ENCODE results near the gene BCOR. TPM values are rescaled to one million over a fixed set of nuclear protein-coding genes. Genes with fewer than 3 reads are reported as not detected.

BCOR gene
- total RNA-seq, 2 donors from 2014 or later, result 19.0 to 24.4 TPM

DNA sequence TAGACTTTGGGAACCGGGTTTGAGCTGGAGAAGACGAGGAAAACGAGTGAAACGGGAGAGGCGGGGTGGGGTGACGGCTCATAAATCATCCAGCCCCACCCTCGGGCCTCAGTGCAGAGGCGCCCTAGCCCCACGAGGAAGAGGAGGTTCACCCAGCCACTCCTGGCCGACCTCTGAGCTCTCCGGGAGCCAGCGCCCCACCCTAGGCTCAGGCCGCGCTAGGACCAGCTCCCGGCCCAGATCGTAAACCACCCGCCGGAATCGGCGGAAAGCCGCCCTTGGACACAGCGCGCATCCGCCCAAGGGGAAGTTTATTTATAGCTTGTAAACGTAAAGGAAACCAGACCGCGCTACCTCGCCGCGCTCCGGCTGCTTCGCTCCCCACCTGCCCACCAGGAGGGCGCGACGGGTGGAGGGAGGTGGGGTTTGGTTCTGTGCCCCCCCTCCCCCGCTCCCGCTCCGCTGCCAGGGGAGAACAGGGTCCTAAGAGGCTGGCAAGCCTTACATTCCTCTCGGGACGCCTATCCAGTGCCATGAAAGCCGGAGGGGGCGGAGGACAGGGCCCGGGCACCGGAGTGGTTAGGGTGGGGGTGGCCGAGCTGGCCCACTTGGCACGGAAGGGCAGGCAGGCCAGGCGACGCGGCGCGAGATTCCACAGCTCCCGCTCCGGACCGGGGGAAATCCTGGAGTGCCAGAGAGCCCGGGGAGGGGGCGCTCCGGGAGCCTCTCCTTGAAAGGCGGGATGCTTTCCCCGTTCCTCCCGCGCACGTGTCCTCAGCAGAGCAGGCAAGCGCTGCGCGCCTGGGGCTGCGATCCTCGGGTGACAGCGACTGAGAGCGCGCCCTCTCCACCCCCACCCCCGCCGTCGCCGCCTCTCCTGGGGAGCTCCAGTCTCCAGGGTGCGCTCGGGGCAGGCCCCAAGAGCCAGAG lies 84.2 kb downstream of the BCOR start:
- ATAC-seq (peak; percentile 81), DNase-seq (peak; percentile 83 to 92)
- intact Hi-C loops (cut with DNase I, micrococcal nuclease), result no loop called here

DNA sequence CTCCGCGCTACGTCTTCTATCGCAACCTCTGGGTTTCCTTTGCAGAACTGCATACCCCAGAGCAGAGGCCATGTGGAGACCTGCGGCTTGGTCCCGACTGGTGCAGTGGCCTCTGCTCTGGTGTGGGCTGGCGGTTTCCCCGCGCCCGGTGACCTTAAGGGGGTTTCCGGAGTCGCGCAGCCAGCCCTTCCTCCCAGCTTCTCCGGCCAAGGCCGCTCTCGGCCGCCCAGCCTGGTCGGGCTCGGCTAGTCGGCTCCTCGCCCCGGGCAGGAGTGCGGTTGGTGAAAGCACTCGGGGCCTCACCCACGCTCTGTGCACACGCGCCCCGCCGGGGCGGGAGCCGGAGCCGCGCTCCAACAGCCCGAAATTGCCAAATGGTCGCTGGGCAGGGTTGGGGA lies 84.9 kb downstream of the BCOR start:
- intact Hi-C loops (cut with DNase I, micrococcal nuclease), result no loop called here
- peak; percentile 40 for ATAC-seq
- DNase-seq, result no peak

DNA sequence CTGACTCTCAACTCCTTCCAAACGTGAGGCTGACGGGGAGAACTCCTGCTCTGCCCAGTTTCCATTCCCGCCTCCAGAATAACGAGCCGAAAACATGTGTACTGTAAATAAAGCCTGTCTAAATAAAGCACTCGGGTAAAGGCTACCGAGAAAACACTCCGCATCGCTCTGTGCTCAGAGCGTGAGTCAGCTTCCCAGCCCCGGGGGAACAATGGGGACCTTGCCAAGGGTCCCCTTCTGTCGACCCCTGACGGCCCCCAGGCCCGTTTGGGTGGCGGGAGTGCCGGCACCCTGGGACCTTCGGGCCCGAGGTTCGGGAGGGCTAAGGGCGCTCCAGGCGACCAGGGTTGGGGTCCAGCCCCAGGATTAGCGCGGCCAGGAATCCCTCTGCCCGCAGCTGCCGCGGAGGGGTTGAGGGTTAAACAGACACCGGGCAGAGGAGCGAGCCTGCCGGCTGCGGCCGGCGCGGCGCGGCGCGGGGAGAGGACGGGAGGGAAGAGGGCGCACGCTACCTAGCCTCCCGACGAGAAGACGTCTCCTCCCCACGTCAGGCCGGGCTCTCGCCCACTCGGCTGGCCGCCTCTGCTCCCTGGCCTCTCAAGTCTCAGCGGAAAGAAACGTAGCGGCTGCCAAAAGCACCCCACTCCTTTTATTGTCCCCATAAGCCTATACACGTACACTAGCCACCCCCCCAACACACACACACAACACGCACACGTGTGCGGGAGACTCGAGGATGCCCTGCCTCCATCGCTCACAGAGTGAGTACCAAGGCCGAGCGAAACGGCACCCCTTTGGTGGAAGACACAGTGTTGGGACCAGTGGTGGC lies 85.5 kb downstream of the BCOR start:
- intact Hi-C loops (cut with DNase I, micrococcal nuclease), result no loop called here
- ATAC-seq (peak; percentile 12), DNase-seq (peak; percentile 34 to 40)

DNA sequence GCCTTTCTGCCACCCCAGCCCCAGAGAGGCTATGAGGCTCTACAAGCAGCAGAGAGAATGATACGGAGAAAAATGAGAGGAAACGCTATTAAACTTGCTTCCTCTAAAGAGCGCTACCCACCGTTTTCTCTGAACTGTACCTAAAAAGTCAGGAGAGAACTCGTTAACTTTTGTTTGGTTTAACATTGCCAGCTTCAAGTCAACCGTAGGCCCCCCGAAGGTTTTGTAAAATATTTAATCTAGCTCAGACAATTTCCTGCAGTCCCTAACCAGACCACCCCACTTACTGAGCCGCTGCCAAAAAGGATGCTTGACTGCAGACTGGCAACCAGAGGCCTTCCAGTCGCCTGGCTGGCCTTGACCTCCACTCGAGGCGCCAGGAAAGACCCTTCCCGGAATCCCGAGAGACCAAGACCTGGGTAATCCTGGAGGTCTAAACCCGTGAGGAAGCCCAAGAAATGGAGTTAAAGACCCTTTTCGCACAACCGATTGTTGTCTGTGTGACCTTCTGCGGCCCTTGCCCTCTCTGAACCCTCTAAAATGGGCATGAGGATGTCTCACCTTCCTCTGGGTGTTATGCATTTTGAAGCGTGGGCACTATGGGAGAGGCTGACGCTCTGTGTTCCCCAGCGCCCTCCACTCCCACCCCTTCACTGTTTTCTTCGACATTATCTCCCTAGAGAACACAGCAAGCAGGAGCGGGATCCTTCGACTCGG lies 86.3 kb downstream of the BCOR start:
- ATAC-seq, result no peak
- intact Hi-C loops (cut with DNase I, micrococcal nuclease), result no loop called here
- no peak for DNase-seq

DNA sequence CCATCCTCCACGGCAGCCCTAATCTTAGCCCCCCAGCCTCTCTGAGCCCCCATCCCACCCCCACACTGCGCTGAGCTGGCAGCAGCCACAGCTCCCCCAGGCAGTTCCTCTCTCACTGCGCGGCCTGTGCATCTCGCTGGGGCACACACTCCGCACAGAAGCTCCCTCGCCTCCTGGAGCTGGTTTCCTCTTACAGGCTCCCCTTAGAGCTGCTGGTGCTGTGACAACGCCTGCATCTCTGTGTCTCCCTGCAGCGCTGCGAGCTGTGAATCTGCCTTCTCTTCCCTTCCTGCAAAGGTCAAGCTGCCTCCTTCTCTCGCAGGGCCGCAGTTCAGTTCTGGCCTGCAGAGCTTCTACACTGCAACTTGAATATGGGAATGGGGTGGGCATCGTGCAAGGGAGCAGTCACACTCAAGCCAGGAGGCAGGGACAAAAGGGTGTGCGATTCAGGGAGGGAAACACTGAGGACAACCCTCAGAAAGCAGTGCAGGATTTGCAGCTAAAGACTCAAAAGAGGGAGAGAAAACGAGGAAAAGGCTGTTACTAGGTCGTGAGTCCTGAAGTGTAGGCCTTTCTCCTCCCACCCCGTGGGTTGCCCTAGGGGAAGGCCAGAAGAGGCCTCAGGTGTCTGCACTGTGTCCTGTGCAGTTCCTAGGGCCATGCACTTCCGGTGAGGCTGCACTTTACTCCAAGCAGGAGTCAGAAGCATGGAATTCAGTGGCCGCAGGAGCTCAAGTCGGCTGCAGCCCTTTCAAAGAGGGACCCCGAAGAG lies 87.0 kb downstream of the BCOR start:
- no peak for ATAC-seq
- intact Hi-C loops (cut with DNase I, micrococcal nuclease), result no loop called here
- DNase-seq, result no peak

DNA sequence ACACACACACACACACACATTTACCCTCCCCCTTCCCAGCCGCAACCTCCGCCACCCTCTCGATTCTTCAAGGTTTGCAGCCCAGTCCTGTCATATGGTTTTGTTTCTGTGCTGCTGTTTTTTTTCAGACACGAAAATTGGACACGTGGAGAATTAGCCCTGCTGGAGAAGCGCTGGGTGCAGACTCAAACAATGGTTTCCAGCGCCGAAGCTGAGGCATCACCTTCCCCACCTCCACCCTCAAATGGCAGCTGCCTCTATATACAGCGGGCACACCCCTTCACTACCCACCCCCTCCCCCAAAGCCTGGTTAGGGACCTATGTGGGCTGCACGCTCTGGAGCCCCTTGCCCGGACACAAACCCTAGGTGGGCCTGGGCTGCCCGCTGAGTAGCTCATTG lies 87.9 kb downstream of the BCOR start:
- no peak for DNase-seq
- intact Hi-C loops (cut with DNase I, micrococcal nuclease), result no loop called here
- ATAC-seq, result no peak

DNA sequence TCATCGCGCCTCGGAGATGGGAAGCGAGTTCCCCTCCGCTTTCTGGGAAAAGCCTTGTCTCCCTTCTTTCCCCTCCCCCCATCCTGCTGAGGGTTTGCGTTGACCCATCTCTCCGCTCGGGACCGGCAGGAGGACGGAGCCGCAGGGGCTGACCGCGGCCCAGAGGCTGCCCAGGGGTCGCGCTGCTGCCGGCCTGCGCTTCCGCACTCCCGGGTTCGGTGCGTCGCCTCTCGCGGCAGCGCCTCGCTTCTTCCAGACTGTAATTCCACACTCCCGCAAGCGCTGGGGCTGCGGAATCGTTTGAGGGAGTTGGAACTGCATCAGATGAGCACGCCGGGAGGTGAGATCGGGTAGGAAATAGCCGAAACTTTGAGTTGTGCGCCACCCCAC lies 88.3 kb downstream of the BCOR start:
- DNase-seq (no peak), ATAC-seq (no peak)
- intact Hi-C loops (cut with DNase I, micrococcal nuclease), result no loop called here

DNA sequence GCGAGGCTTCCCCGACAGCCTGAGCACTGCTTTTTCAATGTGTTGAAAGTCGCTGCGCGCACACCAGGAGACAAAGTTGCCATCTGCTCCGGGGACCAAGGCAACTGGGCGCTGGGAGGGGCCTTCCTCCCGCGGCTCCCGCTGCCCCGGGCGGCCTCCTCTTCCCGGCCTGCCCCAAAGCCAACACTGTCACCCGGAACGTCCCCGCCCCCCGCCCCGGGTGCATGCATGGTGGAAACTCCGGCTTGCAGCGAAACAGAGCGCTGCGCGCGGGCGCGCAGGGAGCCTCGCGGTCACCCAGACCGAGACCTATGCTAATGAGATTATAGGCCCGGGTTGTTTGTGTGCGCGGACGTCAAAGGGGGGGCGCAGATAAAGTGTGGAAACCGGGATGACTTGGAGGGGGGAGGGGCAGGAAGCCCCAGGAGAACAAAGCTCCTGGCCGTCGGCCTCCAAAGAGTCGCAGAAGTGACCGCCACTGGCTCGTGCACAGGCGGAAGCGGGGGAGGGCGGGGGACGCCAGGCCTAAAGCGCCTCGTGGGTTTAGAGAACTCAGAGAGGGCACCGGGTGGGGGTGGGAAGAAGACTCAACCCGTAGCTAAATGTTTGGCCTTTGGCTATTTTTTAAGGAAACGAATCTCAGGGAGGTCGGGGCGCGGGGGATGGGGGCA lies 88.8 kb downstream of the BCOR start:
- no peak for ATAC-seq
- intact Hi-C loops (cut with DNase I, micrococcal nuclease), result no loop called here
- peak; percentile 33 to 41 for DNase-seq

DNA sequence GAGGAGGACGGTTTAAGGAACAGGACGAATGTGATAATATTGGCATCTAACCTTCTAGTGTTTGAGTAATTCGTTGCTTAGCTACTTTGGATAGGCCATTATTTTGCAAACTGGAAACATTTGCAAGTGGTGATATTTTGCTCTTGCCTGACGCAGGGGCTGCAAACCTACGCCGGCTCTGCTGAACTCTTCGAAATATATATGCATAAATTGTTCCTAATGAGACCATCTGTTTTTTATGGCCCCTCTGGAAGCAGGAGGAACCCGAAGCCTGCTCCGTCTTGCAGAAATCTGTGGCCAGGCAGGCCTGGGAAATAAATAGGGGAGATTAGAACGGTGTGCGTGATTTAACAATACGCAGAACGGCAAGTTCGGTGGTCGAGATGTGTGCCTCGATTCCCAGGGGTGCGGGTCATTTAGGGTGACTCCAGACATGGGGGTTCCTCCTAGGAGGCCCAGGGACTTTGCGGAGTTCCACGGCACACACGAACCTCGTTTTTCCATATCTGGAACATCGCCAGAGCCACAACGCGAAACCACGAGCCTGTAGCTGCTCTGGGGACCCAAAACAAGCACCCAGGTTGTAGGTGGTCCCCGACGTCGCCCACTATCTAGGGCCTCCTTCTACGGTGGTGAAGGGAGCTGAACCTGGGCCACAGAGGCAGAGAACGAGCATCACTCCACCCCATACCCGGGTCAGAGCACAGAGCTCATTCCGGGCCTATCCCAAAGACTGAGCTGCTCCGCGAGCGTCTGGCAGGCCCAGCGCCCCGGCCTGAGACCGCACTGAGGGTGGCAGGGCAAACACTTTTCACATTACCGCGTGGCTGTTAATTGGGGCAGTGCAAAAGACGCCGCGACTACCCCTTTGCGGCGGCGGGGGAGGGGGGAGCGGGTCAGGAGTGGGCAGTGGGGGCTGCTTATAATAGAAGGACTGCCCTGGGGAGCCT lies 89.7 kb downstream of the BCOR start:
- intact Hi-C loops (cut with DNase I, micrococcal nuclease), result no loop called here
- DNase-seq (no peak), ATAC-seq (no peak)

DNA sequence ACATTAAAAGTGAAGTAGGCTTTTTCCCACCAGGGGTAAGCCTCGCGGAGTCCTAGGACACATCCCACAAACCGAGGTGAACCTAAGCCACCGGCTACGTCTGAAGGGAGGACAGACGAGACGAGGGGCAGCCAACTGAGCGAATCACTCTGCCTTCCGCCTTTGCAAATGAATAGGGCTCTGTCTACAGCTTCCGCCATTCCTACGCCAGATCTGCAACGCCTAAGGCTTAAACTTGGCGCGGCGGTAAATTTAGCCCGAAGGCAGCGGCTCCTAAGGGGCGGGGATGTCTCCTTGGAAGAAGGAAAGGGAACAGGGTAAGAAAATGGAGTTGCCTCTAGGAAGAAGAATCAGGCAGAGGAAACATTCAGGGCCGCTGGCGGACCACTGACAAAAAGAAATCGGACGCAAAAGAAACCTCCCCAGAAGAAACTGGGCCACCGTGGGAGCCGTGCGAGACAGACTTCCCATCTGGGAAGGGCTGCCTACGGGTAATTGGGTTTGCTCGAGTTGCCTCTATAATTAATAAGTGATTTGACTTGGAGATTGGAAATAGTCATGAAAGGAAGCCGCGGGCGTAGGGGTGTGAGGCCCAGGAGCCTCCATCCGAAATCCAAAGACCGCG lies 90.5 kb downstream of the BCOR start:
- DNase-seq (no peak), ATAC-seq (no peak)
- intact Hi-C loops (cut with DNase I, micrococcal nuclease), result no loop called here

DNA sequence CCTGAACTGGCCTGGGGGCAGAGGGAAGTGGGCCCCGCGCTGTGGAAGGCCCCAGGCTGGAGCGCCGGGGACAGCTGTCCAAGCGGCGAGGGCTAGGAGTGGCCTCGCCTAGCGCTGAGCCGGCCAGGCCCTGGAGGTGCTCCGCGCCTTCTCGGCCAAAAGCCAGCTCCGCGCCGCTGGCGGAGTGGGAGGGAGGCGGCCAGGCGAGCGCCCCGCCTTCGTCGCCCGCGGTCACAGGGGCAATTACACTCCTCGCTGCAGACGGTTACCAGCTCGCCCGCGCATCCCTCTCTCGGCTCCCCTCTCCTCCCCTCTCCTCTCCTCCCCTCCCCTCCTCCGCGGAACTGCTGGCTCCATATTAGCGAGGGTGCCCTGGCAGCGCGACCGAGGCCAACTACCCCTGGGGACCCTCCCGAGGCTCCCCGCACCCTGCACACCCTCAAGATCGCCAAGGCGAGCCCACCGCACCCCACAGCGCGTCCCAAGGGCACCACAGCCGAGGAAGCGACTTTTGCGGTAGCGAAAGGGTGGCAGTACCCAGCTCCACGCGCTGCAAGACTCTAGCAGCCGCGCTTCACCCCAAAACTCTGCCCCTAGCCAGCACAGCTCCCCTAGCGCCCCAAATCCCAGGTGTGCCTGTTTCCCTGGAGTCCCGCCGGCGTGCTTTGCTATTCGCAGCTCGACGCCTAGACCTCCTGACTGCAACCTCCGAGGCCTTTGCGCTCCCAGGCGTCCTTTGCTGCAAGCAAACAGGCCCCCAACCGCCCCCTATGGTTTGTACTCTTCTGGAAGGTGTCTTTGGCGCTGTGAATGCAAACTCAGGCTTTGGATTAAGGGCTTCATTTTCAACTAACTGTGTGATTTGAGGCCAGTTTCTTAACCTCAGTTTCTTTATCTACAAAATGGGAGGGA lies 91.4 kb downstream of the BCOR start:
- DNase-seq (peak; percentile 62 to 71), ATAC-seq (peak; percentile 91)
- intact Hi-C loops (cut with DNase I, micrococcal nuclease), result no loop called here

DNA sequence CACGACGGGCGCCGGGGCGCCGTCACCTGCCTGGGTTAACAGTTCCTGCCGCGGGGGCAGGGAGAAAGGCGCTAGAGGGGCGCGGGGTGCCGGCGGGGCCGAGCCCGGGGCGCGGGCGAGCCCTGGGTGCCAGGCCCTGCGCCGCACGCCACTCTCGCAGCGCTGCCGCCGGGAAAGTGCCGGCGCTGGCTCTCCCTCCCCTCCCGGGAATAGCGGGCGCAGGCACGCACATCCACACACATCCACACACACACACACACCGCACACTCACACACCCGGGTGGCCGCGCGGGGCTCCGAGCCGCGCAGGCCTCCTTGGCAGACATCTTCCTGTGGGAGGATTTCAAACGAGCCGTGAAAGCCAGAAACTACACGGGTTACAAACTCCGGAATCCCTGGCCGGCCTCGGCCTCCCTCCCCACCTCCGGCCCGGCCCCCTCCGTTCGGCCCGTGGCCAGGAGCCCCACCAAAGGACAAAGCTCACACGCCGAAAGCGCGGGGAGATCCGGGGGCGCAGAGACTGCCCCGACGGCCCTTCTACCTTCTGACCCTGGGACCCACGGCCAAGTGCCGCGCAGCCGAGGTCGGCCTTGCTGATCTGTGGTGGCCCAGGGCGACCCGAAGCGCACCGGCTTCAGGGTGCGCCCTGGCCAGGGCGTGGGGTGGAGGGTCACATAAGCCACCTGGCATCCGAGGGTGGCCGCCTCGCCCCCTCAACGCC lies 92.3 kb downstream of the BCOR start:
- intact Hi-C loops (cut with DNase I, micrococcal nuclease), result no loop called here
- DNase-seq, result no peak
- ATAC-seq, result peak; percentile 36

DNA sequence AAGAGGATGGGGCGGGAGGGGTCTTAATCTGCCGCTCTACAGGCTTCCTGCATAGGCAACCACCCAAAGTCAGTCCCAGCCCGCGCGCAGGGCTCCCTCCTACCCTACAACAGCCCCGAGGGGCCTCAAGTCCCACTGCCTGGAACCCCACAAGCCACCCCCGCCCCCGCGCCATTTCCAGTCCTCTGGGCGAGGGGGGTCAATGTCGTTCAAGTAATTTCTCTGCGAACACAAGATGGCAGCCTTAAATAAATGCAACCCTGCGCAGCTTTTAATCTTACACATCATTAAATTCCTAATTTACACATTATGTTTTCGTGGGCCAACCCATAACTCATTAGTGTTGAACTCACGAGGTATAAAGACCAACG lies 92.9 kb downstream of the BCOR start:
- intact Hi-C loops (cut with DNase I, micrococcal nuclease), result no loop called here
- DNase-seq (no peak), ATAC-seq (no peak)

DNA sequence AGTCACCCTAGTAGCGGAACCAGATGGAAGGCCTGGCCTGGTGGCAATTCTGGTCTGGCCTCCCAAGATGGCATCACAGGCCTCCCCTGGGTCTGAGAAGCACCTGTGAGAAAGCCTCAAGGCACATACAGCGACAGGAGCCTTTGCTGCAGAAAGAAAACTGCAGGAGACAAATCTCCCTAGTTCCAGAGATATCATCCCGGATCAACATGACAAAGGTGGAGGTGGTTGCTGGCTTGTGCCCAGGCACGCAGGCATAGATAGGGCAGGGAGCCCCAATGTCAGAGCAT lies 93.6 kb downstream of the BCOR start:
- intact Hi-C loops (cut with DNase I, micrococcal nuclease), result no loop called here

More for the DNA sequence above, 93.6 kb downstream of the BCOR start:
- ATAC-seq (no peak), DNase-seq (no peak)

Measured in left colon (tissue), 2 donors.